LNCaP clone FGC (cell line): ENCODE data around the gene KCNAB3.

Source experiments
- DNase-seq: peaks from one replicate; pipeline ENCODE4 v3.0.0-alpha.2; 2011; ENCODE audit warnings: low read depth
- H3K4me3 ChIP-seq: 2 replicates; pipeline ENCODE4 v1.5.1; 2011; ENCODE audit warnings: mild to moderate bottlenecking, low read depth, low read length, control low read depth
- CTCF ChIP-seq: IDR thresholded peaks from 2 replicates; pipeline ENCODE4 v1.5.1; 2012; ENCODE audit warnings: mild to moderate bottlenecking; ENCODE audit not compliant: control insufficient read depth, insufficient read depth; ENCODE audit errors: extremely low read depth

KCNAB3 gene

GRCh38 chr17:7915611-7916384 lies 13.9 kb downstream of the KCNAB3 start, which contains the start of gene RNF227:
TSS of gene RNF227 (minus strand) at chr17:7916289. CDS start at chr17:7916195, 94 bp downstream.
- DNase-seq: peak; percentile 91
- H3K4me3 ChIP-seq: peak within 1 kb of the TSS; percentile 76

GRCh38 chr17:7915179-7915610 lies 14.5 kb downstream of the KCNAB3 start:
- no peak for TF ChIP-seq CTCF
- H3K4me3 ChIP-seq: peak overlapping the region; percentile 76
- DNase-seq: peak; percentile 32

More at GRCh38 chr17:7915611-7916384, 13.9 kb downstream of the KCNAB3 start, which contains the start of gene RNF227:
- no peak for TF ChIP-seq CTCF

GRCh38 chr17:7912927-7913524 lies 16.6 kb downstream of the KCNAB3 start:
- peak; percentile 78 for DNase-seq
- no peak overlapping the region for H3K4me3 ChIP-seq

DNA sequence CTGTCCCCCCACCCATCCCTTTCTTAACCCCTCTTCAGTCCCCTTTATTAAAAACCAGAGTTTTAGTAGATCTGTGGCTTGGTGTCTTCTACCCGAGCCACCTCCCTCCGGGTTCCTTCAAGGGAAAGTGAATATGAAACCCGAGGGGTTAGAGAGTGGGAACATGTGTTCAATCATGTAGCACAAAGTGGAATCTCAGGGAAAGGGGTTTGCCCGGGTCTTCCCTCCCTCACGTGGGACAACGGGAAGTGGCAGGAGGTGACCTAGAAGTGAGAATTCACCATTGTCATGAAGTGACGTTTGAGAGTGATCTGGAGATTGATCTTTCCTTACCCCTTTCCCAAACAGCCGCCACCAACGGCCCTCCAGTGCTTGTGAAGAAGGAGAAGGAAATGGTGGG lies 18.5 kb downstream of the KCNAB3 start:
- H3K4me3 ChIP-seq: no peak overlapping the region
- no peak for DNase-seq
- TF ChIP-seq CTCF: no peak

More at GRCh38 chr17:7912927-7913524, 16.6 kb downstream of the KCNAB3 start:
- peak; percentile 76 for TF ChIP-seq CTCF

DNA sequence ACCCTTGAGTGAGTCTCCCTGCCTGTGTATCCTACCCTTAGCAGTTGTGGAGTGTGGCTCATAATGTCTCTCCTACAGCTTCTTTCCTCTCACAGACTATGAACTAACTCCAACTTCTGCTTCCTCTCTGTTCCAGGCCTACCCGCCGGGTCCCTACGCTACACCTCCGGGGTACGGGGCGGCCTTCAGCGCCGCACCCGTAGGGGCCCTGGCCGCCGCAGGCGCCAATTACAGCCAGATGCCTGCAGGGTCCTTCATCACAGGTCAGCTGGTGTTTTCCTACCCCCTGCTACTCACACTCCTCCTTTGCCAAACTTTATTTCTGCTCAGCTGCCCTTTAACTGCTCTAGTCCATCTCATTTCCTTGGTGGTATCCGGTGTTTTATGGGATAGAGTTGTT lies 18.9 kb downstream of the KCNAB3 start:
- no peak for TF ChIP-seq CTCF
- no peak overlapping the region for H3K4me3 ChIP-seq
- no peak for DNase-seq

DNA sequence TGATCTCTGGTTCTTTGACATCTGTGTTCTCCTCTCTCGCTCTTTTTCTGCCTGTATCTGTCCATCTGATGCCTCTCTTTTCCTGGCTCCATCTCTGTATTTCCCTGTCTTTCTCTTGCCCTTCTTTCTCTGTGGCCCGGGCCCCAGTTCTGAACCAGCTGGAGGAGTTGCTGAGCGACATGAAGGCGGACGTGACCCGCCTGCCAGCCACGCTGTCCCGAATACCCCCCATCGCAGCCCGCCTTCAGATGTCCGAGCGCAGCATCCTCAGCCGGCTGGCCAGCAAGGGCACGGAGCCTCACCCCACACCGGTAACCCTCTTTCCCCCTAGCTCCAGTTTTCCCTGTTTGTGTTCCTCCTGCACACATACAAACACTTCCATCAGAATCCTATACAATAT lies 19.4 kb downstream of the KCNAB3 start:
- no peak for DNase-seq
- no peak overlapping the region for H3K4me3 ChIP-seq
- no peak for TF ChIP-seq CTCF
